SKM-1 (cell line): ENCODE measurements around the gene HDAC1.

Experiments
- DNase-seq: peaks from one replicate; lab custom pipeline; 2025; ENCODE audit not compliant: unreplicated experiment; lab: John Stamatoyannopoulos, UW

HDAC1 gene

DNA sequence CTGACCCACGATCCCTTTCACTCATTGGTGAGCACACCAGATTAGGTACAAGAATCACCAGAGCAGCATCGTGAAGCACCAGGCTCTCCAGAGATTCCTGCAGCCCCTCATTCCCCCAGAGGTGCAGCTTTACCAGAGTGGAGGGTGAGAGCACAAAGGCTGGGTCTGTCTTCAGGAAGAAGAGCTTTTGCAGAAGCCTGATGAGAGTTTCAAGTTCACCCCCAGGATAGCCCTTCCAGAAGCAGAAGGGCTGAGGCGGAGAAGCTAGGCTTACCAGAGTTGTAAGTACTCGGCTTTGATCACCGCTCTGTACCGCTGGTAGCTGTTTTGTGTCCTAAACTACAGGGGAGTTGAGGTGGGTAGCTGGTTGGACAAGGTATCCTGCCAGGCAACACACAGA is 73.6 kb downstream of the HDAC1 start:
- DNase-seq: no peak

- DNase-seq: no peak
Measured at GRCh38 chr1:32367912-32368635, 76.2 kb downstream of the HDAC1 start.

GRCh38 chr1:32372149-32372756 is 80.4 kb downstream of the HDAC1 start:
- peak; percentile 80 for DNase-seq

DNA sequence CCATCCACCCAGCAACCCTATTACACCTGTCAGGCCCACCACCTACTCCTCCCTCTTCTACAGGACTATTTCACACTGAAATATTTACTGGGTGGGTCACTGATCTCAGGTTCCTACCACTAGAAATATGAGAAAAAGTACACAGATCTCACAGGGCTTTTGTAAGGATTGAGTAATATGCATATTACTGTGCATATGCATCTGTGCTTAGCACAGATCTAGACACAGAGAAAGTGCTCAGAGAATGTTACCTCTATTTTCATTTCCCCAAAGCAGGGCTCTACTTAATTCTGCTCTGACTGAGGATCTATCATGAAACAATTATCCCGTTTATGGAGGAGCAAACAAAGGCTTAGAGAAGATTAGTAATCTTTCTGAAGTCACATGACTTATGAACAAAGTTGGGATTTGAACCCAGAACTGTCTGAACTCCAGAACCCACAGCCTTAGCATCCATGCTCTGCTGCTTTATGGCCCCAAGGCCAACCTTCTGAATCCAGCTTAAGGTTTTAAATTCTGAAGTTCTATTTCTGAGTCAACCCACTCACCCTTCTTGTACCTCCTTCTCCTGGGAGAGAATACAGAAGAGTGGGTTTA is 82.2 kb downstream of the HDAC1 start:
- DNase-seq: no peak

GRCh38 chr1:32376199-32376598 is 84.3 kb downstream of the HDAC1 start:
- no peak for DNase-seq

DNA sequence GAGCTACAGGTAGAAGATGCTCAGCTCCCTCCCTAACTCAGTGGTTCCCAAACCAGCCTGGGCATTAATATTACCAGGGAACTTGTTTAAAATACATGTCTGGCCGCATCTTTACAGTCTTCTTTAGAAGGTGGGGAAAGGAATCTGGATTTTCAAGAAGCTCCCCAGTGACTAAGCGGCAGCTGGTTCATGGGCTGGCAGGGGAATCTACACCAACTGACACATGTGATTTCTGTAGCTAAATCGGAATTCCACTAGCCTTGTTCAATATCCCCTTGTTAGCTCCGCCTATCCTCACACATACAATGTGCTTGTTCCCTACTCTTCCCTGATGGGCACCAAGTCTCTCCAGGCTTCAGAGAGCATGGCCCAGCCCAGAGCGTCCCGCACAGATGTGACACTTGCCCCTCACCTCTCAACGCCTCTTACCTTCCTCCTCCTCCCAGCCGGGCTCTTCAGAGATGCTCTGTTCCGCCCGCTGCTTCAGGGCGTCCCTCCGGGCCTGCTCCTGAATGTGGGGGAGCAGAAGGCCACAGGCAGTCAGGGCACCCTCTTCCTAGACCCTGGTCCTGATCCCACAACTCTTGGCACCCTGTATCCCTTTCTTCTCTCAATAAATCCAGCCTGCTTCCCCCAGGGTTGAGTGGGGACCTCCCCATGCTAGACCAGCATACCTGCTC is 85.8 kb downstream of the HDAC1 start:
- DNase-seq: no peak

DNA sequence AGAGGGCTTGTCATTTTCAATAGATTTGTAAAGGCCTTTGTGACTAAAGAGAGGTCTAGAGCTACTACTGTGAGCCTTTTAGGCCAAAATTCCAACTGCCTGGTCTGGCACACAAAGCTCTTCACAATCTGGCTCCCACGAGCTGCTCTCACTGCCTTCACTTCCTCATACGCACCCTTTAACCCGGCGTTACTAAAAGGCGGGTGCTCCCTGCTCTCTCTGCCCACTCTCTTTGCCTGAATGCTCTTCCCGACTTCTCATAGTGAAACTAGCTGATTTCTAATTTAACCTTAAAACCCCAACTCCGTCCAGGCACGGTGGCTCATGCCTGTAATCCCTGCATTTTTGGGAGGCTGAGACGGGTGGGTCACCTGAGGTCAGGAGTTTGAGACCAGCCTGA is 88.2 kb downstream of the HDAC1 start:
- DNase-seq: no peak
